HG03103 (cell line): ENCODE results near the gene LONRF2.

Experiments used
- ATAC-seq: cut with Tn5 transposase; IDR thresholded peaks from one replicate; pipeline ENCODE4 v1.9.1; 2021; ENCODE audit warnings: low read depth; ENCODE audit not compliant: unreplicated experiment

Gene LONRF2

DNA sequence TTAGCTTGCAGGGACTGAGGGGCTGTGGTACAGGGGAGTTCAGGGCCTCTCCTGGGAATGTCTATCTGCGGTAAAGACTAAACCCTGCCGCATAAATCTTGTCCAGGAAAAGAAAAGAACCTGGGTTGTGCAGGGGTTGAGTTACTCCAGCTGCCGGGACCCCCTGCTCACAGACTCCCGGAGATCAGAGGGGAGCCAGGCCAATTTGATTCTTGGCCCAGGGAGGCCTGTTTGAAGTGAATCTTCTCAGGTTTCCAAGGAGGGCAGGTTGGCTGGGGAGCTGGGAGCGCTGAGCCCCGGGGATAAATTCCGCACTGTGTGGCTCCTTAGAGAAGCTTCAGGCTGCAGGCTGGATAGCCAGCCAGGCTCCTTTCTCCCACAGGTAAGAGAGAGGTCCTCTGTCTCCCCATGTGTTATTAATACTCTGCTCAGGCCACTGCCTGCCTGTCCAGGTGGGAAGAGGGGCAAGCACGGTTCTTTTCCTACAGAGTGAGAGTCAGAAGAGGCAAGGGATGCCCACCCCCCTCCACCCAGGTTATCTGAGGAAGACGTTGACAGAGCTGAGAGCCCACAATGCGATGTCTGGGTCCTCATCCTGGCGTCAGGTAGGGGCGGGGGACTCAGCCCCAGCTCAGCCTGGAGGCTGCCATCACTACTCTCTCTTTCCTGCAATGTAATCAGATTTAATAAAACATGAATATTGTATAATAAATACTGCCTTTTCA is 82.7 kb downstream of the LONRF2 start:
- ATAC-seq = no peak

DNA sequence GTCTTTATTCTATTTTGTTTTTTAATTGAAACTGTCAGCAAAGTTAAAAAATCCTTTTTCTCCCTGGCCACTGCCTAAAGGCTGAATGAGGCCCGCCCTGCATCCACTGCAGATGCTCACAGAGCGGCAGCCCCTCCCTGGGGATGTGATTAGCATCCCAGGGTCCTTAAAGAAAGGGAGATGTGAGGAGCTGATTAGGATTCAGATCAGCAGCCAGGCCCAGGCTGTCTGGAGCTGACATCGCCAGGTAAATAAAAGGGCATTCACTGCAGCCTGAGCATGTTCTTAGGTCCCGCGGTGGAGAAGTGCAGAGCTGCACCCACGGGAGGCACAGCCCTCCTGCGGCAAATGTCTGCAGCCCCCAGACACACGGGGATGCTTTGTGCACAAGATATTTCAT is 83.8 kb downstream of the LONRF2 start:
- no peak for ATAC-seq

DNA sequence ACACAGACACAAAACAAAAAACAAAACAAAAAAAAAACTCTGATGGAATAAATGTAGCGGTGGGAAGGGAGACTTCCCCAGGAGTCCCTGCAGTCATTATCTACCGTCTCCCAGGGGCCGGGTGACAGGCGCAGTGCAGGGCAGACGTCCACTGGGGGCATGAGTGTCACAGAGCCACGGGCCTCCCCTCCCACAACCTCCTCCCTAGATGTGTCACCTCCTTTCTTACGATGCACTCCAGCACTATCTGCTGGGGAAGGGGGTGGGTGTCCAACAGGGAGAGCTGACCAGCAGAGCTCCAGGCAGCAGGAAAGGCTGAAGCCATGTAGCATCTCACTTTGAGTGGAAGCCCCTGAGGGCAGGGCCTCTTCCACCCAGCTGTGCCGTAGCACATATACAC is 84.5 kb downstream of the LONRF2 start:
- no peak for ATAC-seq

DNA sequence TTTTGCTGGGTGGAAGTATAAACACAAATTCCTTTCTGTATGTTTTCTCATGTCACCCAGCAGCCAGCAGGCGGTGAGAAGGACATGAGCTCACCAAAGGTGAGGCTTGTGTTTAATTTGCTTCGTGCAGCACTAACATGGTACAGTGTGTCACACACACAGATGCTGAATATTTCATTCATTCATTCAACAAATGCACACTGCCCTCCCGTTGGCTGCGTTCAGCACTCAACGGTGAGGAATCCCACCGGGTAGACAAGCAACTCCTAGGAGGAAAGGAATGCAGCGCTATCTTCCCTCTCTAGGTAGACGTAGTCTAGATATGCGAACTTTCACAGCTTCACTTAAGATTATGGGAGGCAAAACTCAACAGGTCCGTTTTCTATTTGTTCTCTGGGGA is 85.1 kb downstream of the LONRF2 start:
- no peak for ATAC-seq

DNA sequence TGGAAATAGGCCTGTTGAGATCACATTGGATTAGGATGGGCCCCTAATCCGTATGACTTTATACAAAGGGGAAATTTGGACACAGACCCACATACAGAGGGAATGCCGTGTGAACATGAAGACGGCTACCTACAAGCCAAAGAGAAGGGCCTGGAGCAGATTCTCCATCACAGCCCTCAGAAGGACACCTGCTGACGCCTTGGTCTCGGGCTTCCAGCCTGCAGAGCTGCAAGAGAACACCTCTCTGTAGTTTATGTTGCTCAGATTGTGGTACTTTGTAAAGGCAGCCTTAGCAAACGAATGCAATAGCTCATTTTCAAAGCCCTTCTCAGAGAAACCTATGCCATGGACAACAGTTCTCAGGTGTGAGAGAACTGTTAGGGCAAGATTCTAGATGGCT is 86.1 kb downstream of the LONRF2 start:
- ATAC-seq = no peak

DNA sequence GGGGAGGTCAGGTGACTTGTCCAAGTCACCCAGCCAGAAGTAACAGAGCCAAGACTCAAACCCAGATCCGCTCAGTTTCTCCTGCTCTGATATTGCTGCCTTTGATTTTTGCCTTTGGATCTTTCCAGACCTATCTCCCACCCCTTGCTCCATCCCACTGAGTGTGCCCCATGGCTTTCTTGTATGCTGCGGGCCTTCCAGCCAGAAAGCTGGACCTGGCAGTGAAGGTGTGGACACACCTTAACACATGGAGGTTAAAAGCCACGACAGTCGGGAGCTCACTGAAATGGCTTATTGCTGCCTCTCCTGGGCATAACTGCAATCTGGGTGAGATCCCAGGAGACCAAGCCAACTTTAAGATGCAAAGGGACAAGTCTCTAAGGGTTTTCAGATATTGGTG is 86.7 kb downstream of the LONRF2 start:
- no peak for ATAC-seq

DNA sequence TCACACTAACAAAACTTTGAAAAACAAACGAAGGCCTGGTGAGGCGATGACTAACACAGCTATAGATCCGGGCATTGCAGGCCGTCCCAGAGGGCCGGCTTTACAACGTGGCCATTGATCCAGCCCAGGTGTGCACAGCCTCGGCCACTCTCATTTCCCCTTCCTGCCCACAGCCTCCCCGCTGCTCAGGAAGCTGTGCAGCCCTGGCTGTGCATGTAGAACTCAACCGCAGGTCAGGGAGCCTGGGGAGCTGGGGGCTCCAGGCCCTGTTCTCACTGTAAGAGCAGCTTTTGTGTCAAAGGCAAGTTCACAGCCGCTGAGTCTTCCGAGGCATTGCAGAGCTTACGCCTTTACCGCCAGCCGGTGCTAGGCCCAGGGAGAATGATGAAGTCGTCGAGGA is 87.2 kb downstream of the LONRF2 start:
- peak; percentile 98 for ATAC-seq

DNA sequence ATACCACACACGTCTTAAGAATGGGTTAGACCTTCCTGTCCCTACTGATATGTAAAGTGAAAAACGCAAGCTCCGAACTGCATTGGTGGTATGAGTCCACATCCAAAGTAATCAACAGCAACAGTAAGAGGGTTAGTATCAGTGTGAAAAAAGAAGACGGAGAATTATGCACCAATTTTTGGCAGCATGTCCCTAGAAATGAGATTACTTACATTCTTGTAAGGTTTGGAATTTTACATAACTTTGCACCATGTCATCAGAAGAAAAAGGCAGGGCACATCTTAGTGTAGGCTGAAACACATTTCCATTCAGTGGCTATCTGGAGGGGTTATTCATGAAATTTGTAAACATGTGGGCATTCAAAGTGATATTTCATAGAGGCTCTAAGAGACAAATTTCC is 88.2 kb downstream of the LONRF2 start:
- no peak for ATAC-seq

DNA sequence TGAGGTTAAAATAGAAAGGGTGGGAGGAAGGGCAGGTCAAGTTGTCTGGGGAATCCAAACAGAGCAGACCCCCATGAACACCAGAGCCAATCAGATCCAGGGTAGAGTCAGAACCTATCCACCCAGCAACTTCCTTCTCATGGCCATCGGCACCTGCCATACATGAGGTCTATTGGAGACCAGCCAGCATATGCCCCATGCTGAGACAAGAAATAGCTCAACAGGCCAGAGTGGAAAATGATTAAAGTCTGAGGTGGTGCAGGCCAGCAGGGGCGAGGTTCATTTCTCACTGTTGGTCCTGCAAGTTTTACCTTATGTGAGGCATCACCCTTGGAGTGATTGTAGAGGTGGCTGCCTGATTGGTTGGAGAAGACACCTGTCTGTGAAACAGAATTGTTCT is 89.2 kb downstream of the LONRF2 start:
- ATAC-seq = no peak

DNA sequence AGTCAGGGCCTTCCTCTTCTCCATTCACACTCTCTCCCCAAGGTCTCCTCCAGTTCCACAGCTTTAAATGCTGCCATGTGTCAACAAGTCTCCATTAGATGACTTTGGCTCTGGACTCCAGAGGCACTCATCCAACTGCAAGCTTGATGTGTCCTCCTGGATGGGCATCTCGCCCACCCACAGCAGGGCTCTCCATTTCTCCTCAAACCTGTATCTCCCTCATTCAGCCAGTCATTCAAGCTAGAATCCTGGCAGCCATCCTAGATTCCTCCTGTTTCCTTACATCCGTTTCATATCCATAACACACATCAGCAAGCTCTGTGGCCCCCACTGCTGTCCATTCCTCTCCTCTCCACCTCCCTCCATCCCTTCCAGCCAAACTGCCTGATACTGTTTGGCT is 91.5 kb downstream of the LONRF2 start:
- no peak for ATAC-seq

DNA sequence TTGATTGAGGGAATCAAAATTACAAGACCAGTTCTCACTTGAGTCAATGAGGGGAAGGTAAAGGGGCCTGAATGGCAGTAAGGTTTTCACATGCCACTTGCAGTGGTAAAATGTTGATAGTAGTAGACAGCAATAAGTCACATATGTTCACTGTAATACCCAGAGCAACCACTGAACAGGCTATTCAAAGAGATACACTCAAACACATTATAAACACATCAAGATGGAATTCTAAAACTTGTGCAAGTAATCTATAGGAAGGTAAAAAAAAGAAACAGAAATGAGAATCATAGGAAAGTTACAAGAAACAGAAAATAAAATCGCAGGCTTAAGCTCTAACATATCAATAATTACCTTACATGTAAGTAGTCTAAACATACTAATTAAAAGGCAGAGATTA is 93.3 kb downstream of the LONRF2 start:
- no peak for ATAC-seq

DNA sequence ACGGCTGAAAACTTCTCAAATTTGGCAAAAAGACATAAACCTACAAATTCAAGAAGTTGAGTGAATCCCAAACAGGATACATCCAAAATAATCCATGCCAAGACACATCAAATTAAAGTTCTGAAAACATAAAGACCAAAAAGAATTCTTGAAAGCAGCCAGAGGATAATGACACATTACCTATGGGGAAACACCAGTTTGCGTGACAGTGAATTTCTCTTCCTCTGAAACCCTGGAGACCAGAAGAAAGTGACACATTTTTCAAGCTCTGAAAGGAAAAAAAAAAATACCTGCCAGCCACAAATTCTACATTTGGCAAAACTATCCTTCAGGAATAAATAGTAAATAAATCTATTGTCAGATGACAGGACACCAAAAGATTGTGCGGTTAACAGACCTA is 93.9 kb downstream of the LONRF2 start:
- no peak for ATAC-seq

DNA sequence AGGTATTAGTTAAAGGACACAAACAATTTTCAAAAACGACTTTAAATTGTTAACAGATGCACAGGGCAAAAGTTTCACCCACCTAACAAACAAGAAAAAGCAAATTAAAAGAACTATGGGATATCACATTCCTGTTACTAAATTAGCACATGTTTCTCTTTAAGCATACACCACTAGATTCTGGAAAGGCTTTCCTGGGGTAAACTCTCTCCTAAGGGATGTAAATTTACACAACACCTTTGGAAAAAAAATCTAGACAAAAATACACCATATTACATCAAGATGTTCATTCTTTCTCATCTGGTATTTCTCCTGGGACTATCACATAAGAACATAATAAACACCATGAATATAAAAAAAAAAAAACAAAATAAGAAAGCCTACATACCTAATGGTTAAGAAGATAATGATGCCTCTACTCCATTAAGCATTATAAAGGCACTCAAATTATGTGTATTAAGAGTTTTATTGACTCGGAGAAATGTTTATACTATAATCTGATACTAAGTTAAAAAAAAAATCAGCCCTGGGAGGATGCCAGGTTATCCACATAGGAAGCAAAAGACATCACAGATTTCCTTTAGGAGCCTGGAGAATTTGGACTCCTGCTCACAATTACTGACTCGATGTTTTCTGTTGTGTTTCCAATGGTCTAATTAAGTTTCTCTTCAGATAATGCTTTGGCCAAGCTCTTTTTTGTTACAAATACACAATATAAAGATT is 97.2 kb downstream of the LONRF2 start:
- no peak for ATAC-seq

DNA sequence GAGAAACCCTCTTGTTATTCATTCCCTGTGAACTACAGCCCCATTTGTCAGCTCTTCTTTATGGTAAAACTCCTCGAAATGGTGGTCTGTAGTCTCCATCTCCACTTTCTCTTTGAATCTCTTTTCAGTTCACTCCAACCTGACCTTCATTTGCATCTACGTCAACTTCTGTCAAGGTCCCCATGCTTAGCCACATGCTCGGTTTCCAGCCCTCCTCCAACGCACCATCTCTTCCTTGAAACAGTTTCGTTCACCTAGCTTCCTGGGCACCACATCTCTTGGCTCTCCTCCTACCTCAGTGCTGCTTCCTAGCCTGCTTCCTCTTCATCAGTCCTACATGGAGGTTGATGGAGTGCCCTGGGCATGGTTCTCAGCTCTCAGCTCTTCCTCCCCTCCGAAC is 98.8 kb downstream of the LONRF2 start:
- no peak for ATAC-seq
